ENCODE results near the gene ZNF138. TPM values are rescaled to one million over a fixed set of nuclear protein-coding genes. Genes with fewer than 3 reads are reported as not detected.

ZNF138 gene
- total and polyA plus RNA-seq, 2 of the 8 experiments (the other 6 are each of a cell fraction or from before 2014, with no cell fraction given), result 7.5 to 22.6 TPM

GRCh38 chr7:64879086-64879730, 85.0 kb downstream of the ZNF138 start:
- Histone ChIP-seq H3K9me3 (ENCODE audit: insufficient read depth in 2 of 2, low read depth in 1 of 2, low read length in 1 of 2) (peaks cover 0 to 34% of the 10 kb centered on the region in 2 experiments; a peak in 1 of 4 replicates), H3K4me2 (ENCODE audit: insufficient read depth in 1 of 2, low read depth in 2 of 2, low read length in 2 of 2) (no peak overlapping the region), H3K27me3 (replicated peaks in 1 of 4; ENCODE audit: control insufficient read depth in 3 of 4, extremely low read depth in 1 of 4, insufficient read depth in 3 of 4, low read length in 3 of 4) (peaks cover 0 to 7% (median 6%) of the 10 kb centered on the region in 4 experiments; a peak in 5 of 7 replicates), H3K9ac (replicated peaks in 1 of 4; ENCODE audit: extremely low read depth in 1 of 4, low read depth in 3 of 4, low read length in 3 of 4) (no peak overlapping the region), H2BK20ac (ENCODE audit: low read length) (no peak overlapping the region), H2BK15ac (ENCODE audit: low read length) (no peak overlapping the region), H4K91ac (replicated peaks; ENCODE audit: insufficient read length, low read length) (no peak overlapping the region), H3K23ac (ENCODE audit: insufficient read length) (no peak overlapping the region), H4K20me1 (replicated peaks in 1 of 2; ENCODE audit: control insufficient read depth in 1 of 2, insufficient read depth in 2 of 2, low read length in 2 of 2) (no peaks in the 10 kb centered on the region), H3K14ac (ENCODE audit: insufficient read length) (no peak overlapping the region), H3K36me3 (ENCODE audit: control insufficient read depth in 2 of 4, insufficient read depth in 4 of 4, low read length in 3 of 4) (no peaks in the 10 kb centered on the region), H2AK5ac (ENCODE audit: low read depth, low read length) (no peak overlapping the region), H3K27ac (ENCODE audit: low read depth, low read length) (no peak overlapping the region), H3K79me1 (ENCODE audit: low read depth, low read length) (no peaks in the 10 kb centered on the region), H3K4ac (replicated peaks; ENCODE audit: insufficient read length, low read depth, low read length) (no peak overlapping the region), H3K79me2 (ENCODE audit: control insufficient read depth in 1 of 2, insufficient read depth in 2 of 2, low read length in 2 of 2) (no peaks in the 10 kb centered on the region), H2BK120ac (replicated peaks; ENCODE audit: low read depth, low read length) (no peak overlapping the region), H3K56ac (replicated peaks; ENCODE audit: insufficient read length, low read depth, low read length) (no peak overlapping the region), H3K23me2 (ENCODE audit: low read depth, low read length) (peaks cover 3% of the 10 kb centered on the region; the same call in 1 of the 2 replicates), H3K4me3 (ENCODE audit: extremely low read depth in 1 of 4, insufficient read depth in 2 of 4, low read depth in 3 of 4, low read length in 4 of 4) (no peak overlapping the region), H2BK5ac (ENCODE audit: low read depth, low read length) (no peak overlapping the region), H3K18ac (ENCODE audit: extremely low read depth, low read length) (no peak overlapping the region), H4K5ac (ENCODE audit: insufficient read length, low read depth, low read length) (no peak overlapping the region), H4K8ac (ENCODE audit: extremely low read depth, insufficient read depth, low read length) (no peak overlapping the region), H2BK12ac (ENCODE audit: low read depth, low read length) (no peak overlapping the region), H2AFZ (ENCODE audit: low read length) (no peak overlapping the region), H3K4me1 (replicated peaks in 1 of 4; ENCODE audit: control insufficient read depth in 3 of 4, insufficient read depth in 4 of 4, low read length in 3 of 4) (no peaks in the 10 kb centered on the region; a peak in 2 of 7 replicates)
- POLR2A ChIA-PET (ENCODE audit: partially characterized antibody), result no interaction called here
- CTCF ChIA-PET (ENCODE audit: partially characterized antibody), result no interaction called here
- no peak for TF ChIP-seq RFX5 (IDR thresholded peaks at IDR 0.05; ENCODE audit: borderline replicate concordance, low read depth, low read length)
- no peak for TF ChIP-seq SIRT6 (IDR thresholded peaks at IDR 0.05; ENCODE audit: low read length)
- no peak for TF ChIP-seq SP2 (IDR thresholded peaks at IDR 0.05; ENCODE audit: low read length)
- no peak for TF ChIP-seq BCL11A (IDR thresholded peaks at IDR 0.05; ENCODE audit: low read depth in 2 of 2, low read length in 2 of 2)
- no peak for TF ChIP-seq CEBPB (IDR thresholded peaks at IDR 0.05; ENCODE audit: low read depth, low read length)
- TF ChIP-seq SP4 (IDR thresholded peaks at IDR 0.05; ENCODE audit: low read length), result no peak
- no peak for TF ChIP-seq ASH2L (IDR thresholded peaks at IDR 0.05; ENCODE audit: low read length)
- TF ChIP-seq TCF12 (IDR thresholded peaks at IDR 0.05; ENCODE audit: low read depth, low read length), result no peak
- TF ChIP-seq HDAC2 (IDR thresholded peaks at IDR 0.05; ENCODE audit: borderline replicate concordance in 1 of 2, low read depth in 2 of 2, low read length in 2 of 2), result no peak
- DNase-seq (ENCODE audit: low read depth in 1 of 2, low spot score in 2 of 2) (no peak), FAIRE-seq (no peak)
- 84% methylated on average over 9 of the region's 9 CpGs; no CpG with 5 or more reads in 1 of the 2 experiments for WGBS, 2 experiments (ENCODE audit: extremely low coverage in 1 of 2, insufficient coverage in 1 of 2, insufficient read length in 1 of 2, insufficient replicate concordance in 2 of 2, low coverage in 1 of 2, low lambda C conversion rate in 2 of 2, missing lambda C conversion rate in 1 of 2)
